22Rv1 (cell line): ENCODE results near the gene ZNF285.

ENCODE experiments used
- ZFX ChIP-seq: fragments of 450-650 bp; IDR thresholded peaks from 2 replicates; pipeline ENCODE4 v1.6.1; 2017; ENCODE audit warnings: antibody characterized with exemption, borderline replicate concordance
- TF ChIP-seq, protein P1 (sequence below): fragments of 450-650 bp; IDR thresholded peaks from 2 replicates; pipeline ENCODE4 v1.5.1; 2017; ENCODE audit warnings: mild to moderate bottlenecking

DNA sequence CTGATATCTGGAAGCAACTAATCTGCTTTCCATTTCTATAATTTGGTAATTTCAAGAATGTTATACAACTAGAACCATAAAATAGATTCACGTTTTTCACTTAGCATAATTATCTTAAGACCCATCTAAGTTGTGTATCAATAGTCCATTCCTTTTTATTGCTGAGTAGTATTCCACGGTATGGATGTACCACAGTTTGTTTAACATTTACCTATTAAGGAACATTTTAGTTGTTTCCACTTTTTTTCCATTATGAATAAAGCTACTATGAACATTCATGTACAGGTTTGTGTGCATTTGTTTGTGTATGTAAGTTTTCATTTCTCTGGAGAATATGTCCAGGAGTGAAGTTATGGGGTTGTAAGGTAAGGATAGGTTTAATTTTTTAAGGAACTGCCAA is 26.6 kb downstream of the ZNF285 start:
- TF ChIP-seq, protein P1, sequence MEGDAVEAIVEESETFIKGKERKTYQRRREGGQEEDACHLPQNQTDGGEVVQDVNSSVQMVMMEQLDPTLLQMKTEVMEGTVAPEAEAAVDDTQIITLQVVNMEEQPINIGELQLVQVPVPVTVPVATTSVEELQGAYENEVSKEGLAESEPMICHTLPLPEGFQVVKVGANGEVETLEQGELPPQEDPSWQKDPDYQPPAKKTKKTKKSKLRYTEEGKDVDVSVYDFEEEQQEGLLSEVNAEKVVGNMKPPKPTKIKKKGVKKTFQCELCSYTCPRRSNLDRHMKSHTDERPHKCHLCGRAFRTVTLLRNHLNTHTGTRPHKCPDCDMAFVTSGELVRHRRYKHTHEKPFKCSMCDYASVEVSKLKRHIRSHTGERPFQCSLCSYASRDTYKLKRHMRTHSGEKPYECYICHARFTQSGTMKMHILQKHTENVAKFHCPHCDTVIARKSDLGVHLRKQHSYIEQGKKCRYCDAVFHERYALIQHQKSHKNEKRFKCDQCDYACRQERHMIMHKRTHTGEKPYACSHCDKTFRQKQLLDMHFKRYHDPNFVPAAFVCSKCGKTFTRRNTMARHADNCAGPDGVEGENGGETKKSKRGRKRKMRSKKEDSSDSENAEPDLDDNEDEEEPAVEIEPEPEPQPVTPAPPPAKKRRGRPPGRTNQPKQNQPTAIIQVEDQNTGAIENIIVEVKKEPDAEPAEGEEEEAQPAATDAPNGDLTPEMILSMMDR: no peak
- TF ChIP-seq ZFX: no peak
